GM18870 (cell line): Measurements from ENCODE around the gene AFDN.

Experiments
- ATAC-seq: cut with Tn5 transposase; IDR thresholded peaks from one replicate; pipeline ENCODE4 v1.9.1; 2021; ENCODE audit warnings: moderate library complexity; ENCODE audit not compliant: unreplicated experiment

Gene AFDN

GRCh38 chr6:167794161-167795157 lies 32.3 kb upstream of the AFDN start:
- ATAC-seq, result no peak

- no peak for ATAC-seq
Measured at GRCh38 chr6:167795321-167795811, 31.3 kb upstream of the AFDN start.

GRCh38 chr6:167795874-167796191 lies 30.9 kb upstream of the AFDN start:
- no peak for ATAC-seq

- ATAC-seq, result no peak
Measured at GRCh38 chr6:167796192-167796981, 30.3 kb upstream of the AFDN start.

GRCh38 chr6:167797011-167797471 lies 29.7 kb upstream of the AFDN start:
- ATAC-seq, result no peak

GRCh38 chr6:167797476-167798265 lies 29.0 kb upstream of the AFDN start:
- ATAC-seq, result no peak

- ATAC-seq, result no peak
Measured at GRCh38 chr6:167798453-167798852, 28.3 kb upstream of the AFDN start.

GRCh38 chr6:167799033-167799821 lies 27.5 kb upstream of the AFDN start:
- ATAC-seq, result no peak

- ATAC-seq, result no peak
Measured at GRCh38 chr6:167800549-167800948, 26.2 kb upstream of the AFDN start.

GRCh38 chr6:167801263-167801662 lies 25.4 kb upstream of the AFDN start:
- no peak for ATAC-seq

GRCh38 chr6:167802339-167802738 lies 24.4 kb upstream of the AFDN start:
- no peak for ATAC-seq

- ATAC-seq, result no peak
Measured at GRCh38 chr6:167803816-167804215, 22.9 kb upstream of the AFDN start.

- no peak for ATAC-seq
Measured at GRCh38 chr6:167804281-167805013, 22.3 kb upstream of the AFDN start.

GRCh38 chr6:167805349-167806060 lies 21.2 kb upstream of the AFDN start:
- ATAC-seq, result no peak

- ATAC-seq, result no peak
Measured at GRCh38 chr6:167806061-167806700, 20.5 kb upstream of the AFDN start.

GRCh38 chr6:167807200-167807599 lies 19.5 kb upstream of the AFDN start:
- ATAC-seq, result no peak

- no peak for ATAC-seq
Measured at GRCh38 chr6:167807756-167808155, 19.0 kb upstream of the AFDN start.

- ATAC-seq, result no peak
Measured at GRCh38 chr6:167811040-167811439, 15.7 kb upstream of the AFDN start.
